ENCODE measurements around the gene PPP1R14C. TPM values are rescaled to one million over a fixed set of nuclear protein-coding genes. Genes with fewer than 3 reads are reported as not detected.

The PPP1R14C gene
- total RNA-seq, 2 donors from 2014 or later, result 0.95 to 1.3 TPM

DNA sequence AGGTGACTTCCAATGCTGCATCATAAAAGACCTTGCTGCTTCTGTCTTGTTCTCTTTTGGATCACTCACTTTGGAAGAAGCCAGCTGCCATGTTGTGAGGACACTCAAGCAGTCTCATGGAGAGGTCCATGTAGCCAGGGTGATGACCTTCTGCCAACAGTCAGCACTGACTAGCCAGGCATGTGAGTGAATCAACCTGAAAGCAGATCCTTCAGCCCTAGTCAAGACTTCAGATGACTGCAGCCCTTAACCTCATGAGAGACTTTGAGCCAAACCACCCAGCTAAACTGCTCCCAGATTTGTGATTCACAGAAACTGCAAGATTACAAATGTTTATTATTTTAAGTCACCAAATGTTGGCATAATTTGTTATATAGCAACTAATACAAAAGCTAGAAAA lies 140.0 kb downstream of the PPP1R14C start:
- TF ChIP-seq, protein P1, sequence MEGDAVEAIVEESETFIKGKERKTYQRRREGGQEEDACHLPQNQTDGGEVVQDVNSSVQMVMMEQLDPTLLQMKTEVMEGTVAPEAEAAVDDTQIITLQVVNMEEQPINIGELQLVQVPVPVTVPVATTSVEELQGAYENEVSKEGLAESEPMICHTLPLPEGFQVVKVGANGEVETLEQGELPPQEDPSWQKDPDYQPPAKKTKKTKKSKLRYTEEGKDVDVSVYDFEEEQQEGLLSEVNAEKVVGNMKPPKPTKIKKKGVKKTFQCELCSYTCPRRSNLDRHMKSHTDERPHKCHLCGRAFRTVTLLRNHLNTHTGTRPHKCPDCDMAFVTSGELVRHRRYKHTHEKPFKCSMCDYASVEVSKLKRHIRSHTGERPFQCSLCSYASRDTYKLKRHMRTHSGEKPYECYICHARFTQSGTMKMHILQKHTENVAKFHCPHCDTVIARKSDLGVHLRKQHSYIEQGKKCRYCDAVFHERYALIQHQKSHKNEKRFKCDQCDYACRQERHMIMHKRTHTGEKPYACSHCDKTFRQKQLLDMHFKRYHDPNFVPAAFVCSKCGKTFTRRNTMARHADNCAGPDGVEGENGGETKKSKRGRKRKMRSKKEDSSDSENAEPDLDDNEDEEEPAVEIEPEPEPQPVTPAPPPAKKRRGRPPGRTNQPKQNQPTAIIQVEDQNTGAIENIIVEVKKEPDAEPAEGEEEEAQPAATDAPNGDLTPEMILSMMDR (IDR thresholded peaks at IDR 0.05), result no peak
- no peak for DNase-seq (ENCODE audit: low spot score)

DNA sequence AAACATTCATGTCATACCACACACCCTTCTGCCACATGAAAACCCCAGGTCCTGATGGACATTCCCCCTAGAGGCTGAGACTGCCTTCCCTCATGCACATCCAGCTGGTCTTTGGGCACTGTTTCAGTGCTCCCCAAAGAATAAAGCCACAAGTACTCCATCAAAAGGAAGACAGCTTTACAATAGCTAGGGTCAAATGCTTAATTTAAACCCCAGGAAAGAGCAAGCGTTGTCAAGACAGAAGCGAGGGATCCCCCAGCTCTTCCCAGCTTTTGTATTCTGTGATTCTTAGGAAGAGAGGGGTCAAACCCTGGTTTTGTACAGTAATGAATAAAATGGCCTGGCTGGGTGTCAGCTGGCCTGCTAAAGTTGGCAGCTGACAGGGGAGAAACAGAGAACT lies 143.6 kb downstream of the PPP1R14C start:
- H3K4me1 ChIP-seq (ENCODE audit: control insufficient read depth in 1 of 2, low read depth in 2 of 2), result no peaks in the 10 kb centered on the region
- DNase-seq (ENCODE audit: low spot score) (no peak), ATAC-seq (ENCODE audit: insufficient number of reproducible peaks, low FRiP score, low read depth) (no peak)
- H3K4me3 ChIP-seq, result no peak overlapping the region
- H3K27me3 ChIP-seq (replicated peaks; ENCODE audit: insufficient read depth), result no peaks in the 10 kb centered on the region
- H3K36me3 ChIP-seq, result no peaks in the 10 kb centered on the region
- H3K27ac ChIP-seq, result no peak overlapping the region
- H3K9me3 ChIP-seq, result no peaks in the 10 kb centered on the region
- TF ChIP-seq, protein P1 (IDR thresholded peaks at IDR 0.05), result no peak

More for the DNA sequence above, 140.0 kb downstream of the PPP1R14C start:
- no peak for ATAC-seq (ENCODE audit: insufficient number of reproducible peaks, low FRiP score, low read depth)
- H3K27ac ChIP-seq, result no peak overlapping the region
- H3K4me1 ChIP-seq (ENCODE audit: control insufficient read depth in 1 of 2, low read depth in 2 of 2), result no peaks in the 10 kb centered on the region
- H3K9me3 ChIP-seq, result no peaks in the 10 kb centered on the region
- H3K36me3 ChIP-seq, result no peaks in the 10 kb centered on the region
- no peaks in the 10 kb centered on the region for H3K27me3 ChIP-seq (replicated peaks; ENCODE audit: insufficient read depth)
- no peak overlapping the region for H3K4me3 ChIP-seq

DNA sequence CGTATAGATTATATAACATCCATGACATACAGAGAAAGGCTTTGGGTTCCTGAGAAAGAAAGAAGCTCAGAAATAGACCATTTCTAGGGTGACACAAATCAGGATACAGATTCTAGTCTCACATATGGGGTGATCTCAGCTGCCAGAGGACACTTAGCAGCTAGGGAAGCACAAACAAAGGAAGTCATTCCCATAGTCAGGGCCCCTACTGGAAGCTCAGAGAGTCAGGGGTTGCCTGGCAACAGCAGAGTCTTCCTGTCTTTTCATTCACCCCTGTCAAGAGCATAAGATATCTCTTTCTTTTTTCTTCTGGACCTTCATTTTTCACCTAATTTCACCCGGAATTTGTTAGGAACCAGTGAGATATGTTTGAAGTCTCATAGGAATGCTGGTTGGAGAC lies 144.1 kb downstream of the PPP1R14C start:
- no peak overlapping the region for H3K27ac ChIP-seq

DNA sequence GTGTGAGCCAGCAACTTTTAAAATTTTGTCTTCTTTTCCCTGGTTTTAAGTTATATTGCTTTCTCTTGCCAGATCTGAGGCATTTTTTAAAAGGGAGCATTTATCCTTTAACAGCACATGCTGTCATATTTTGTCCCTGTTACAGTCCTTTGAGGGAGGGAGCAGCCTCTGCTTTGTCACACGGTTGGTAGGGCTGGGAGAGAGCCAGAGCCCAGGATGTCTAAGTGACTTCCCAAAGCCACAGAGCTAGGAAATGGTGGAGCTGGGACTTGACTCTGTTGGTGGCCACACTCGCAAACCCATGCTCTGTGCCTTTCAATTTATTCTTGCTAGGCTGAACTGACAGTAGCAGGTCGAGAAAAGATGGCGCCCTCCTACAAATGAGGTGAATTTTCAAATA lies 145.6 kb downstream of the PPP1R14C start:
- Histone ChIP-seq H3K4me3 (no peak overlapping the region), H3K27ac (no peak overlapping the region), H3K36me3 (no peaks in the 10 kb centered on the region), H3K4me1 (ENCODE audit: control insufficient read depth in 1 of 2, low read depth in 2 of 2) (no peaks in the 10 kb centered on the region), H3K27me3 (replicated peaks; ENCODE audit: insufficient read depth) (no peaks in the 10 kb centered on the region), H3K9me3 (no peaks in the 10 kb centered on the region)
- no peak for DNase-seq (ENCODE audit: low spot score)
- TF ChIP-seq, protein P1 (IDR thresholded peaks at IDR 0.05), result no peak
- no peak for ATAC-seq (ENCODE audit: insufficient number of reproducible peaks, low FRiP score, low read depth)

More for the DNA sequence above, 144.1 kb downstream of the PPP1R14C start:
- Histone ChIP-seq H3K9me3 (no peaks in the 10 kb centered on the region), H3K4me1 (ENCODE audit: control insufficient read depth in 1 of 2, low read depth in 2 of 2) (no peaks in the 10 kb centered on the region), H3K36me3 (no peaks in the 10 kb centered on the region), H3K4me3 (no peak overlapping the region), H3K27me3 (replicated peaks; ENCODE audit: insufficient read depth) (no peaks in the 10 kb centered on the region)
- ATAC-seq (ENCODE audit: insufficient number of reproducible peaks, low FRiP score, low read depth) (no peak), DNase-seq (ENCODE audit: low spot score) (no peak)
- TF ChIP-seq, protein P1 (IDR thresholded peaks at IDR 0.05), result no peak

DNA sequence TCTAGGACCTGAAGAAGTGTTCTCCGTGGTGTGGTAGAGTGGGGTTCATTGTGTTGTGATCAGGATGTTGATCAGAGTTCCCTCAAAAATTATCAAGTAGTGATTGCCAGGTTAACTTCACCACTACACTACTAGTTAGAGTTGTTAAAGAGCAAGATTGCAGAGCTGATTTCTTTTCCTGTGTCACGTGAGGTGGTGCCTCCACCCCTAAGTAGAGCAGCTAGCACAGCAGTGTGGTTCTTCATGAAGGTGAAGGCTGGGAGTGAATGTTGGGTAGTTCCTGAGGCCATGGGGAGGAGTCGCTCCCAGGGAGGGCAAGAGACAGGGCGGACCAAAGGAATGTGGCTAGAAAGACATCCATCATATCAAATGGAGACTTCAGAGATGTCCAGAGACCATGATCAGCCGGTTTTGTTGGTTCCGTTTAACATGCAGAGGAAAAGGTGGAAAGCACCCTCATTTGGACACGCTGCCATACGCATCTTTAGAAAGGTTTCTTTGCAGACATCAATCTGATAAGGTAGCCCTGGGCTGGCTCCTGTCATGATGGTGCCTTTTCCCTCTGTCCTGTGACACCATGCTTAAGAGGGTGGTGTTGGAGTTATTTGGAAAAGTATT lies 146.7 kb downstream of the PPP1R14C start:
- ATAC-seq (ENCODE audit: insufficient number of reproducible peaks, low FRiP score, low read depth) (no peak), DNase-seq (ENCODE audit: low spot score) (no peak)
- no peak overlapping the region for H3K27ac ChIP-seq
- no peaks in the 10 kb centered on the region for H3K27me3 ChIP-seq (replicated peaks; ENCODE audit: insufficient read depth)
- no peaks in the 10 kb centered on the region for H3K9me3 ChIP-seq
- no peaks in the 10 kb centered on the region for H3K36me3 ChIP-seq
- no peaks in the 10 kb centered on the region for H3K4me1 ChIP-seq (ENCODE audit: control insufficient read depth in 1 of 2, low read depth in 2 of 2)
- TF ChIP-seq, protein P1 (IDR thresholded peaks at IDR 0.05), result no peak
- H3K4me3 ChIP-seq, result no peak overlapping the region

Data from thoracic aorta (tissue), 2 donors.